ENCODE measurements around the gene KBTBD13.

KBTBD13 gene

GRCh38 chr15:65115086-65115485 lies 38.5 kb downstream of the KBTBD13 start, which contains the start of gene UBAP1L:
Gene UBAP1L, minus strand, starts transcription at chr15:65115200. Its CDS starts 8,985 bp downstream, at chr15:65106215.
- DNase-seq (ENCODE audit: low read depth): no peak

- DNase-seq (ENCODE audit: low read depth): no peak
Observed at GRCh38 chr15:65115542-65115941, 39.0 kb downstream of the KBTBD13 start.
